HCT116 (cell line): ENCODE results near the gene SLC41A3. TPM values are rescaled to one million over a fixed set of nuclear protein-coding genes. Genes with fewer than 3 reads are reported as not detected.

Experiments used
- ATAC-seq: fragments of 200-7000 bp; cut with Tn5 transposase; 2 replicates; pipeline ENCODE4 v1.9.1; 2020; ENCODE audit warnings: mild to moderate bottlenecking, moderate library complexity
- BruUV-seq: library from RNA; stranded (reverse); fragments of 400-500 nt; replicated peaks from 2 replicates; lab custom pipeline; 2021; lab: Mats Ljungman, UMichigan
- CTCF ChIA-PET: fragments of 300-600 bp; sonication (Branson Sonifier 250); formaldehyde crosslinking; loops from one replicate; lab custom pipeline; 2021; ENCODE audit warnings: antibody characterized with exemption; lab: Charles Lee
- POLR2A ChIA-PET: fragments of 300-600, 350-600 bp; sonication (Branson Sonifier 250); formaldehyde crosslinking; loops from one replicate; lab custom pipeline; 2021; ENCODE audit warnings: antibody characterized with exemption; lab: Charles Lee
- RAD21 ChIA-PET, 2 experiments: fragments of 300-600 bp; sonication (Branson Sonifier 250); formaldehyde crosslinking; loops; one replicate each; lab custom pipeline; 2023; ENCODE audit warnings: low total read pairs in 2 of 2; ENCODE audit not compliant: uncharacterized antibody in 2 of 2, unreplicated experiment in 2 of 2, low non-redundant PET in 1 of 2; lab: Charles Lee
- DNase-seq: peaks from one replicate; pipeline ENCODE4 v3.0.0-alpha.2; 2010; ENCODE audit warnings: low read depth, low spot score
- H2AFZ ChIP-seq: fragments of 200-600 bp; shearing (Covaris generic), sonication (generic); 2 replicates; pipeline ENCODE4 v1.6.1; 2017; ENCODE audit warnings: low read depth, mixed run types, mixed read lengths, antibody characterized with exemption, low read length; ENCODE audit not compliant: poor library complexity, severe bottlenecking
- H3K27ac ChIP-seq: 2 replicates; pipeline ENCODE4 v1.5.1; 2012; ENCODE audit warnings: low read depth, low read length
- H3K27me3 ChIP-seq: fragments of 200-600 bp; sonication (generic); 2 replicates; pipeline ENCODE4 v1.6.1; 2016; ENCODE audit warnings: mixed run types, low read length, mixed read lengths; ENCODE audit not compliant: insufficient read depth
- H3K36me3 ChIP-seq, 2 experiments: fragments of 200-500 bp in 1 of 2; fragments of 200-600 bp in 1 of 2; sonication (Bioruptor generic) in 1 of 2; sonication (generic) in 1 of 2; 2 replicates each; pipeline versions ENCODE4 v1.5.1 to v1.6.1; 2014 to 2016; ENCODE audit warnings: low read length in 2 of 2, inconsistent platforms in 1 of 2, mixed read lengths in 1 of 2, mixed run types in 1 of 2; ENCODE audit not compliant: insufficient read depth in 2 of 2, control insufficient read depth in 1 of 2
- H3K4me1 ChIP-seq, 2 experiments: fragments of 200-600 bp in 1 of 2; sonication (generic) in 1 of 2; 2 replicates each; pipeline versions ENCODE4 v1.5.1 to v1.6.1; 2012 to 2017; ENCODE audit warnings: low read length in 2 of 2, inconsistent platforms in 1 of 2, mild to moderate bottlenecking in 1 of 2, mixed read lengths in 1 of 2, mixed run types in 1 of 2, moderate library complexity in 1 of 2; ENCODE audit not compliant: insufficient read depth in 2 of 2, control insufficient read depth in 1 of 2
- H3K4me2 ChIP-seq: fragments of 200-600 bp; sonication (generic); 2 replicates; pipeline ENCODE4 v1.6.1; 2017; ENCODE audit warnings: mixed run types, low read length, mixed read lengths
- H3K4me3 ChIP-seq, 2 experiments: fragments of 200-600 bp in 1 of 2; sonication (generic) in 1 of 2; replicated peaks in 1 of 2; 2 replicates each; pipeline ENCODE4 v1.5.1; 2011 to 2016; ENCODE audit warnings: low read length in 2 of 2, control low read depth in 1 of 2, low read depth in 1 of 2, mild to moderate bottlenecking in 1 of 2, mixed read lengths in 1 of 2, mixed run types in 1 of 2
- H3K79me2 ChIP-seq: fragments of 200-600 bp; sonication (generic); 2 replicates; pipeline ENCODE4 v1.6.1; 2017; ENCODE audit warnings: mild to moderate bottlenecking, mixed run types, low read length, moderate library complexity, mixed read lengths; ENCODE audit not compliant: insufficient read depth
- H3K9ac ChIP-seq: fragments of 200-600 bp; sonication (generic); 2 replicates; pipeline ENCODE4 v1.6.1; 2016; ENCODE audit warnings: low read length, mixed read lengths
- H3K9me2 ChIP-seq: fragments of 200-600 bp; sonication (generic), shearing (Covaris generic); 2 replicates; pipeline ENCODE4 v1.6.1; 2017; ENCODE audit warnings: mixed run types, mild to moderate bottlenecking, moderate library complexity; ENCODE audit not compliant: insufficient read depth
- H3K9me3 ChIP-seq, 2 experiments: fragments of 200-500 bp in 1 of 2; fragments of 200-600 bp in 1 of 2; sonication (Bioruptor generic) in 1 of 2; sonication (generic) in 1 of 2; 2 replicates each; pipeline ENCODE4 v1.6.1; 2014 to 2017; ENCODE audit warnings: low read length in 2 of 2, mixed read lengths in 2 of 2, inconsistent platforms in 1 of 2, low read depth in 1 of 2, mild to moderate bottlenecking in 1 of 2, mixed run types in 1 of 2, moderate library complexity in 1 of 2; ENCODE audit not compliant: control insufficient read depth in 1 of 2, insufficient read depth in 1 of 2
- H4K20me1 ChIP-seq: fragments of 200-600 bp; sonication (generic), shearing (Covaris generic); 2 replicates; pipeline ENCODE4 v1.6.1; 2017; ENCODE audit warnings: mixed run types, mild to moderate bottlenecking, moderate library complexity; ENCODE audit not compliant: insufficient read depth
- ATF3 ChIP-seq: IDR thresholded peaks from 2 replicates; pipeline ENCODE4 v1.6.1; 2012
- CEBPB ChIP-seq: IDR thresholded peaks from 2 replicates; pipeline ENCODE4 v1.6.1; 2012; ENCODE audit warnings: low read depth
- CTCF ChIP-seq, 3 experiments: fragments of 200-600 bp in 1 of 3; sonication (generic) in 1 of 3; IDR thresholded peaks in 2 of 3; conservative IDR thresholded peaks in 1 of 3; 2 replicates each; pipeline ENCODE4 v1.5.1; 2012 to 2017; ENCODE audit warnings: low read depth in 2 of 3, low read length in 2 of 3, antibody characterized with exemption in 1 of 3, borderline replicate concordance in 1 of 3, control low read depth in 1 of 3, mild to moderate bottlenecking in 1 of 3, mixed read lengths in 1 of 3, mixed run types in 1 of 3, moderate library complexity in 1 of 3; ENCODE audit not compliant: insufficient read depth in 1 of 3
- ELF1 ChIP-seq: IDR thresholded peaks from 2 replicates; pipeline ENCODE4 v1.6.1; 2012; ENCODE audit warnings: low read depth, borderline replicate concordance
- EZH2 ChIP-seq: fragments of 200-600 bp; sonication (generic); IDR thresholded peaks from 2 replicates; pipeline ENCODE4 v1.6.1; 2017; ENCODE audit warnings: antibody characterized with exemption, mixed run types
- EZH2phosphoT487 ChIP-seq: fragments of 200-600 bp; IDR thresholded peaks from 2 replicates; pipeline ENCODE4 v1.6.1; 2018; ENCODE audit warnings: antibody characterized with exemption, borderline replicate concordance
- MAX ChIP-seq: IDR thresholded peaks from 2 replicates; pipeline ENCODE4 v1.6.1; 2012
- POLR2A ChIP-seq: IDR thresholded peaks from 2 replicates; pipeline ENCODE4 v1.7.0; 2011; ENCODE audit warnings: borderline replicate concordance; ENCODE audit not compliant: insufficient read depth, insufficient read length; ENCODE audit errors: extremely low read depth
- POLR2AphosphoS5 ChIP-seq: IDR thresholded peaks from 2 replicates; pipeline ENCODE4 v1.6.1; 2011; ENCODE audit warnings: mild to moderate bottlenecking, low read depth, low read length, moderate library complexity
- SRF ChIP-seq: IDR thresholded peaks from 2 replicates; pipeline ENCODE4 v1.6.1; 2012; ENCODE audit warnings: low read depth
- TCF7L2 ChIP-seq: IDR thresholded peaks from 2 replicates; pipeline ENCODE4 v1.7.0; 2011; ENCODE audit warnings: borderline replicate concordance, inconsistent platforms; ENCODE audit not compliant: insufficient read depth, insufficient read length; ENCODE audit errors: extremely low read depth
- YY1 ChIP-seq: IDR thresholded peaks from 2 replicates; pipeline ENCODE4 v1.6.1; 2011; ENCODE audit warnings: low read length, low read depth, moderate library complexity, mild to moderate bottlenecking; ENCODE audit not compliant: insufficient replicate concordance; ENCODE audit errors: extremely low read depth
- ZBTB33 ChIP-seq: IDR thresholded peaks from 2 replicates; pipeline ENCODE4 v1.6.1; 2011; ENCODE audit warnings: mild to moderate bottlenecking, low read length, moderate library complexity; ENCODE audit not compliant: insufficient replicate concordance; ENCODE audit errors: extremely low read depth
- ZFX ChIP-seq: fragments of 450-650 bp; IDR thresholded peaks from 2 replicates; pipeline ENCODE4 v1.6.1; 2017
- intact Hi-C: fragments of 100-400 bp; cut with micrococcal nuclease; formaldehyde crosslinking; loops from 2 replicates; pipeline ENCODE4 v1.10.0; 2022
- total RNA-seq: library from RNA; stranded (reverse); gene quantifications from one replicate; pipeline ENCODE4 v1.2.1, GENCODE V29; 2021; ENCODE audit not compliant: unreplicated experiment

Gene SLC41A3
- total RNA-seq, 1 experiment from 2014 or later = 45.9 TPM

GRCh38 chr3:125965505-125965904 is 118.4 kb downstream of the SLC41A3 start:
- Histone ChIP-seq H3K9ac (no peak overlapping the region), H3K36me3 (no peaks in the 10 kb centered on the region), H3K79me2 (no peaks in the 10 kb centered on the region), H3K4me2 (no peak overlapping the region), H4K20me1 (no peaks in the 10 kb centered on the region), H3K4me3 (no peak overlapping the region), H3K4me1 (peaks cover 0 to 3% of the 10 kb centered on the region in 2 experiments; a peak in 1 of 4 replicates), H3K27me3 (no peaks in the 10 kb centered on the region)
- no peak for DNase-seq
- CTCF ChIA-PET = no interaction called here
- TF ChIP-seq POLR2AphosphoS5 (no peak), POLR2A (no peak), ELF1 (no peak), EZH2phosphoT487 (no peak), MAX (no peak), TCF7L2 (no peak), ZFX (no peak), ZBTB33 (no peak), CTCF (IDR thresholded peaks at IDR 0.05 in 2 of 3, conservative IDR thresholded peaks at IDR 0.05 in 1 of 3; ENCODE audit: borderline replicate concordance in 1 of 3, insufficient read depth in 1 of 3, low read depth in 2 of 3, low read length in 2 of 3) (no peak), SRF (no peak), YY1 (no peak), CEBPB (no peak), EZH2 (no peak), ATF3 (no peak)
- TF ChIP-seq, all 23 proteins: peak for 0
- ChIA-PET POLR2A (no interaction called here), RAD21 (no interaction called here)
- BruUV-seq = no TSS peak
- no peak for ATAC-seq
- Histone ChIP-seq H3K9me3 (no peaks in the 10 kb centered on the region), H3K9me2 (no peaks in the 10 kb centered on the region), H2AFZ (no peak overlapping the region), H3K27ac (no peak overlapping the region)
- intact Hi-C loops = no loop called here
